ENCODE data around the gene SPAG16. TPM values are rescaled to one million over a fixed set of nuclear protein-coding genes. Genes with fewer than 3 reads are reported as not detected.

SPAG16 gene
- total RNA-seq, 1 experiment from 2014 or later = 0.30 TPM

DNA sequence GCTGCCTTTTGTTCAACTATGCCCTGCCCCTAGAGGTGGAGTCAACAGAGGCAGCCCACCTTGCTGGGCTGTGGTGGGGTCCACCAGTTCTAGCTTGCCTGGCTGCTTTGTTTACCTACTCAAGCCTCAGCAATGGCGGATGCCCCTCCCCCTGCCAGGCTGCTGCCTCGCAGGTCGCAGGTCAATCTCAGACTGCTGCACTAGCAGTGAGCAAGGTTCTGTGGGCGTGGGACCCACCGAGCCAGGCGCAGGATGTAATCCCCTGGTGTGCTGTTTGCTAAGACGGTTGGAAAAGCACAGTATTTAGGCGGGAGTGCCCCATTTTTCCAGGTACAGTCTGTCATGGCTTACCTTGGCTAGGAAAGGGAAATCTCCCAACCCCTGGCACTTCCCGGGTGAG is 993.6 kb downstream of the SPAG16 start:
- no TSS peak for BruUV-seq (replicated peaks)
- Histone ChIP-seq H3K36me3 (ENCODE audit: control insufficient read depth in 1 of 2, insufficient read depth in 2 of 2, low read length in 2 of 2) (no peaks in the 10 kb centered on the region), H3K9me3 (ENCODE audit: control insufficient read depth in 1 of 2, insufficient read depth in 1 of 2, low read depth in 1 of 2, low read length in 2 of 2) (no peaks in the 10 kb centered on the region), H3K27ac (ENCODE audit: low read depth, low read length) (no peak overlapping the region), H3K4me3 (replicated peaks in 1 of 2; ENCODE audit: low read depth in 1 of 2, low read length in 2 of 2) (no peak overlapping the region), H3K27me3 (ENCODE audit: insufficient read depth, low read length) (no peaks in the 10 kb centered on the region), H3K9me2 (ENCODE audit: insufficient read depth) (no peaks in the 10 kb centered on the region), H4K20me1 (ENCODE audit: insufficient read depth) (no peaks in the 10 kb centered on the region), H3K4me2 (ENCODE audit: low read length) (no peak overlapping the region), H3K9ac (ENCODE audit: low read length) (no peak overlapping the region), H3K4me1 (ENCODE audit: control insufficient read depth in 1 of 2, insufficient read depth in 2 of 2, low read length in 2 of 2) (no peaks in the 10 kb centered on the region), H3K79me2 (ENCODE audit: insufficient read depth, low read length) (no peaks in the 10 kb centered on the region), H2AFZ (ENCODE audit: low read depth, low read length, poor library complexity, severe bottlenecking) (no peak overlapping the region)
- no peak for TF ChIP-seq EGR1 (IDR thresholded peaks at IDR 0.05; ENCODE audit: low read depth)
- TF ChIP-seq EZH2phosphoT487 (IDR thresholded peaks at IDR 0.05; ENCODE audit: borderline replicate concordance) = no peak
- no peak for TF ChIP-seq POLR2AphosphoS5 (IDR thresholded peaks at IDR 0.05; ENCODE audit: low read depth, low read length)
- TF ChIP-seq POLR2A (IDR thresholded peaks at IDR 0.05; ENCODE audit: borderline replicate concordance, extremely low read depth, insufficient read depth, insufficient read length) = no peak
- no peak for TF ChIP-seq MAX (IDR thresholded peaks at IDR 0.05)
- no peak for TF ChIP-seq YY1 (IDR thresholded peaks at IDR 0.05; ENCODE audit: extremely low read depth, insufficient replicate concordance, low read depth, low read length)
- TF ChIP-seq ZBTB33 (IDR thresholded peaks at IDR 0.05; ENCODE audit: extremely low read depth, insufficient replicate concordance, low read length) = no peak
- no peak for TF ChIP-seq TCF7L2 (IDR thresholded peaks at IDR 0.05; ENCODE audit: borderline replicate concordance, extremely low read depth, insufficient read depth, insufficient read length)
- TF ChIP-seq FOSL1 (IDR thresholded peaks at IDR 0.05; ENCODE audit: low read depth) = no peak
- TF ChIP-seq ATF3 (IDR thresholded peaks at IDR 0.05) = no peak
- no peak for TF ChIP-seq CEBPB (IDR thresholded peaks at IDR 0.05; ENCODE audit: low read depth)
- ChIA-PET CTCF (no interaction called here), RAD21 (ENCODE audit: low non-redundant PET in 1 of 2, low total read pairs in 2 of 2, uncharacterized antibody in 2 of 2, unreplicated experiment in 2 of 2) (no interaction called here), POLR2A (no interaction called here)
- ATAC-seq (no peak), DNase-seq (ENCODE audit: low read depth, low spot score) (no peak)
- intact Hi-C loops (cut with micrococcal nuclease) = no loop called here
